Esophagus muscularis mucosa (tissue), 4 donors: Measurements from ENCODE around the gene PLAAT3. TPM values are rescaled to one million over a fixed set of nuclear protein-coding genes. Genes with fewer than 3 reads are reported as not detected.
A peak's percentile ranks its signal among the peaks of the same experiment; 100 is the strongest.
"Not testable (repeated sequence)": the region's sequence is repeated elsewhere in the genome, so short reads cannot be mapped to it uniquely, and the experiment has no call there.

Experiments
- DNase-seq: peaks from one replicate; pipeline ENCODE4 v3.0.0-alpha.2; 2017; ENCODE audit errors: extremely low spot score
- H3K27ac ChIP-seq, 4 donors: fragments of 200-600 bp; sonication (generic); replicated peaks in 1 of 4; 1 replicate in 3 of 4; 2 replicates in 1 of 4; pipeline ENCODE4 v1.5.1; 2016 to 2019; ENCODE audit warnings: mild to moderate bottlenecking in 1 of 4
- H3K27me3 ChIP-seq, 4 donors: fragments of 200-600 bp; sonication (generic); one replicate each; pipeline versions ENCODE4 v1.5.1 to v1.6.0; 2016 to 2019
- H3K36me3 ChIP-seq, 4 donors: fragments of 200-600 bp; sonication (generic); one replicate each; pipeline ENCODE4 v1.5.1; 2016 to 2019
- H3K4me1 ChIP-seq, 4 donors: fragments of 200-600 bp; sonication (generic); one replicate each; pipeline ENCODE4 v1.5.1; 2016 to 2019
- H3K4me3 ChIP-seq, 4 donors: fragments of 200-600 bp; sonication (generic); 1 replicate in 2 of 4; 2 replicates in 2 of 4; pipeline ENCODE4 v1.5.1; 2016 to 2019; ENCODE audit warnings: mild to moderate bottlenecking in 4 of 4, moderate library complexity in 1 of 4
- H3K9me3 ChIP-seq, 4 donors: fragments of 200-600 bp; sonication (generic); 1 replicate in 3 of 4; 2 replicates in 1 of 4; pipeline ENCODE4 v1.5.1; 2016 to 2019
- CTCF ChIP-seq, 3 experiments: fragments of 200-600 bp in 2 of 3; fragments of 450-650 bp in 1 of 3; sonication (generic) in 2 of 3; IDR thresholded peaks; one replicate each; pipeline ENCODE4 v1.5.1; 2017 to 2019; ENCODE audit warnings: antibody characterized with exemption in 3 of 3, mild to moderate bottlenecking in 2 of 3, moderate library complexity in 1 of 3
- EP300 ChIP-seq: sonication (generic); formaldehyde crosslinking; IDR thresholded peaks from one replicate; pipeline ENCODE4 v1.6.1; 2017; ENCODE audit warnings: antibody characterized with exemption
- POLR2A ChIP-seq: fragments of 450-650 bp; IDR thresholded peaks from one replicate; pipeline ENCODE4 v1.6.1; 2017; ENCODE audit warnings: antibody characterized with exemption, moderate library complexity, mild to moderate bottlenecking, low read depth
- POLR2AphosphoS5 ChIP-seq, 2 donors: sonication (generic); formaldehyde crosslinking; IDR thresholded peaks; one replicate each; pipeline ENCODE4 v1.6.1; 2017; ENCODE audit warnings: antibody characterized with exemption in 2 of 2
- WGBS: methylation state at CpG from one replicate; pipeline ENCODE4 v1.1.5; 2018; 5-methylcytosine and 5-hydroxymethylcytosine counted together
- intact Hi-C: fragments of 100-400 bp; cut with DNase I; formaldehyde crosslinking; loops from one replicate; pipeline ENCODE4 v1.15.1; 2023
- total RNA-seq, 4 donors: library from RNA; depleted of rRNA; stranded (reverse); fragments of >200 nt; gene quantifications; one replicate each; pipeline versions ENCODE4 v1.1.0 to v1.2.1, GENCODE V29; 2016

Gene PLAAT3
- total RNA-seq, 4 donors from 2014 or later = 40.3 to 74.8 (median 54.4) TPM

DNA sequence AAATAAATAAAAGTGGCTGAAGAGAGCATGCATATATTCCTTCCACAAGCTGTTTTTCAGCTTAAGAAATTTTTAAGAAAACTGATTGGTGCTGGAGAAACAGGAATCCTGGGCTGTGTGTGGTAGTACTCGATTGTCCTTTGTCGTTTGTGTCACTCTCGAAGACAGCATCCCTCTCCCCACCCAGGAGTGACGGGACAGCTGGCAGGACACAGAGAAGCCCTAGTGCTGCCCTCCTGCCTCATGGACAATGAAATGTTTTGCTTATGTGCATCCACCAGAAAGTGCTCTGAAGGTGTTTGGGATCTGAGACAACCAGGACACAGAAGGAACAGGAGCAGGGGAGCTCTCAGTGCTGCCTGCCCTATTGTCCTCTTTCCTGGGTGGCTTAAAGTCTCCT is 64.8 kb downstream of the PLAAT3 start:
- intact Hi-C loops = no loop called here
- no peaks in the 10 kb centered on the region for H3K27me3 ChIP-seq
- peaks cover 0 to 34% (median 7%) of the 10 kb centered on the region in 4 donors for H3K36me3 ChIP-seq
- TF ChIP-seq EP300 (no peak), CTCF (IDR thresholded peaks at IDR 0.05) (no peak), POLR2AphosphoS5 (IDR thresholded peaks at IDR 0.05) (no peak)
- peaks cover 0 to 3% (median 0%) of the 10 kb centered on the region in 4 donors for H3K4me1 ChIP-seq
- H3K4me3 ChIP-seq = no peak overlapping the region
- DNase-seq = no peak
- H3K9me3 ChIP-seq = no peaks in the 10 kb centered on the region
- 84% methylated on average over 4 of the region's 4 CpGs for WGBS
- no peak overlapping the region for H3K27ac ChIP-seq

DNA sequence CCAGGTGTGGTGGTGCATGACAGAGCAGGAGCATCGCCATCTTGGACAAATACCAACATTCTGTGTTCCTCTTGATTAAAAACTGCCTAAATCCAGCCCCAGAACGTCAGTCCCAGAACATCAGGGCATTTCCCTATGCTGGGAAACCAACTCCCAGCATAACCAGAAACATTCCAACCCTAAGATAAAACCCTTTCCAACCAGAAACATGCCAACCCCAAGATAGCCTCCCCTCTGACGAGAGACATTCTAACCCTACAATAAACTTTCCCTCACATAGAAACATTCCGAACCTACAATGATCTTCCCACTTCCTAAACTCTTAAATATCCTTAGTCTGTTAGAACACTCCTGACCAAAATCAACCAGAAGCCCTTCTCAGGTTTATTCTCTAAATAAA is 66.1 kb downstream of the PLAAT3 start:
- no peaks in the 10 kb centered on the region for H3K27me3 ChIP-seq
- H3K27ac ChIP-seq = no peak overlapping the region
- no peak for TF ChIP-seq CTCF (IDR thresholded peaks at IDR 0.05)
- TF ChIP-seq POLR2A = no peak
- TF ChIP-seq EP300 = no peak
- TF ChIP-seq POLR2AphosphoS5 (IDR thresholded peaks at IDR 0.05) = no peak
- peaks cover 0 to 3% (median 0%) of the 10 kb centered on the region in 4 donors for H3K4me1 ChIP-seq
- no peak overlapping the region for H3K4me3 ChIP-seq
- intact Hi-C loops = no loop called here
- no peak for DNase-seq
- peaks cover 0 to 46% (median 10%) of the 10 kb centered on the region in 4 donors for H3K36me3 ChIP-seq
- no peaks in the 10 kb centered on the region for H3K9me3 ChIP-seq
- WGBS = 72% methylated on average over 4 of the region's 4 CpGs

GRCh38 chr11:63547061-63547460 is 67.2 kb downstream of the PLAAT3 start:
- DNase-seq = no peak
- intact Hi-C loops = no loop called here
- peaks cover 0 to 3% (median 0%) of the 10 kb centered on the region in 4 donors for H3K4me1 ChIP-seq
- H3K9me3 ChIP-seq = no peaks in the 10 kb centered on the region
- H3K36me3 ChIP-seq = peaks cover 0 to 48% (median 10%) of the 10 kb centered on the region in 4 donors
- no peak for TF ChIP-seq EP300
- no peak overlapping the region for H3K4me3 ChIP-seq
- no peak overlapping the region for H3K27ac ChIP-seq
- 83% methylated on average over 1 of the region's 1 CpG for WGBS
- H3K27me3 ChIP-seq = no peaks in the 10 kb centered on the region

DNA sequence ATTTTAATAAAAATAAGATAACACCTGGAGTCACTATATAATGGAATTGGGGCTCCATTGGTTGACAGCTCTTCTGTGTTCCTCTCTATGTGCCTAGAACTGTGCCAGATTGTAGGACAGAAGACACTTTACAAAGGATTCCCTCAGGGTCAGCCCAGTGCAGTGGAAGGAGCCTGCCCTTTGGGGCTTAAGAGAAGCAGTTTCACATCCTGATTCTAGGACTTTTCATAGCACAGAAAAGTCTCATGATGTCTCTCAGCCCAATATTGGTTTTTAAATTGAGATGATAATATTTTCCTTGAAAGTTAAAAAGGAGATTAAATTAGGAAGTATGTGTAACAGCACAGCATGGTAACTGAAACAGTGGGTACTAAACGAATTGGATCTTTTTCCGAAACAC is 70.5 kb downstream of the PLAAT3 start:
- no peak overlapping the region for H3K27ac ChIP-seq
- TF ChIP-seq POLR2A (no peak), EP300 (no peak), CTCF (IDR thresholded peaks at IDR 0.05) (no peak), POLR2AphosphoS5 (IDR thresholded peaks at IDR 0.05) (no peak)
- intact Hi-C loops = no loop called here
- H3K4me3 ChIP-seq = no peak overlapping the region
- H3K4me1 ChIP-seq = peaks cover 2 to 10% (median 4%) of the 10 kb centered on the region in 4 donors
- DNase-seq = no peak
- peaks cover 0 to 59% (median 10%) of the 10 kb centered on the region in 4 donors for H3K36me3 ChIP-seq
- no peaks in the 10 kb centered on the region for H3K9me3 ChIP-seq
- no peaks in the 10 kb centered on the region for H3K27me3 ChIP-seq
- 86% methylated on average over 2 of the region's 2 CpGs for WGBS

DNA sequence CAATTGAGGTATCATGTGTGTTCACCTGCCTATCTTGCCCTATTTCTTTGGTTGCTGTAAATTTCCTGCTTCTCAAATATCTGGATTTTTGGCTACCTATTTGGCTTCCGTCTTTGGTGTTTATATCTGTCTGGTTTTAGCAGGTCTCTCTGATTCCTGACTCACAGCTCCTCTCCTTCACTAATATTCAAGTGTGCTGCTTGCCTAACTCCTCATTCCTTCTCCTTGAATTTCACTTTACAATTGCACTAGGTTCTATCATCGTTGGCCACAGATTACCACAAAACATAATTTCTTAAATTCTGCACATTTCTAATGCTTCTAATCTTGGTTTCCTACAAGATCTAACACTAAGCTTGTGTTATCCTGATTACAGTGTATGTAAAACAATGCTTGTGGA is 71.7 kb downstream of the PLAAT3 start:
- H3K4me3 ChIP-seq, H3K9me3 ChIP-seq, H3K27me3 ChIP-seq, intact Hi-C loops, DNase-seq, H3K27ac ChIP-seq: not testable (repeated sequence)
- Histone ChIP-seq H3K36me3 (peaks cover 0 to 56% (median 10%) of the 10 kb centered on the region in 4 donors), H3K4me1 (peaks cover 12 to 22% (median 16%) of the 10 kb centered on the region in 4 donors)
- WGBS = 67% methylated on average over 2 of the region's 2 CpGs

- WGBS = 47% methylated on average over 5 of the region's 8 CpGs
- peaks cover 30 to 42% (median 31%) of the 10 kb centered on the region in 4 donors for H3K4me1 ChIP-seq
- H3K36me3 ChIP-seq = peaks cover 0 to 11% (median 0%) of the 10 kb centered on the region in 4 donors
- TF ChIP-seq POLR2AphosphoS5 (IDR thresholded peaks at IDR 0.05) = peak; percentile 72 to 77
- no peak for TF ChIP-seq POLR2A
- intact Hi-C loops = no loop called here
- peak overlapping the region; percentile 86 to 95 (median 93) for H3K27ac ChIP-seq
- H3K27me3 ChIP-seq = no peaks in the 10 kb centered on the region
- H3K9me3 ChIP-seq = no peaks in the 10 kb centered on the region
- DNase-seq = peak; percentile 95
- H3K4me3 ChIP-seq = peak overlapping the region; percentile 49 to 63 (median 55)
Observed at GRCh38 chr11:63537293-63538101, 76.7 kb downstream of the PLAAT3 start.
